GM18502 (cell line): ENCODE measurements around the gene MS4A18.

Source experiments
- ATAC-seq: cut with Tn5 transposase; IDR thresholded peaks from one replicate; pipeline ENCODE4 v1.9.1; 2021; ENCODE audit warnings: mild to moderate bottlenecking; ENCODE audit not compliant: unreplicated experiment, poor library complexity

Gene MS4A18

GRCh38 chr11:60783141-60783484, 58.6 kb downstream of the MS4A18 start:
- no peak for ATAC-seq

- no peak for ATAC-seq
Measured at GRCh38 chr11:60783911-60784310, 59.4 kb downstream of the MS4A18 start.

GRCh38 chr11:60785136-60785535, 60.6 kb downstream of the MS4A18 start, which contains the start of gene MS4A10:
MS4A10 (plus strand) TSS chr11:60785333; CDS start chr11:60790336, 5,003 bp downstream.
- ATAC-seq, result no peak

- ATAC-seq, result no peak
Measured at GRCh38 chr11:60785806-60786361, 61.4 kb downstream of the MS4A18 start.

- no peak for ATAC-seq
Measured at GRCh38 chr11:60786811-60787567, 62.5 kb downstream of the MS4A18 start.

GRCh38 chr11:60788401-60789125, 64.0 kb downstream of the MS4A18 start:
- ATAC-seq, result no peak

GRCh38 chr11:60790726-60791125, 66.2 kb downstream of the MS4A18 start:
- no peak for ATAC-seq

- no peak for ATAC-seq
Measured at GRCh38 chr11:60791153-60791933, 66.8 kb downstream of the MS4A18 start.

- no peak for ATAC-seq
Measured at GRCh38 chr11:60792521-60792920, 68.0 kb downstream of the MS4A18 start.
